Breast epithelium (tissue), 4 donors: ENCODE measurements around the gene TMEM233. TPM values are rescaled to one million over a fixed set of nuclear protein-coding genes. Genes with fewer than 3 reads are reported as not detected.

Experiments used
- DNase-seq, 2 donors: peaks; one replicate each; pipeline ENCODE4 v3.0.0-alpha.2; 2019; ENCODE audit warnings: low spot score in 2 of 2
- H3K27ac ChIP-seq, 2 donors: fragments of 200-600 bp; sonication (generic) in 1 of 2; one replicate each; pipeline ENCODE4 v1.5.1; 2016 to 2019; ENCODE audit warnings: mild to moderate bottlenecking in 1 of 2
- H3K27me3 ChIP-seq, 2 donors: fragments of 200-600 bp; sonication (generic) in 1 of 2; one replicate each; pipeline versions ENCODE4 v1.5.1 to v1.6.0; 2017 to 2019; ENCODE audit warnings: control low read depth in 1 of 2, mild to moderate bottlenecking in 1 of 2
- H3K36me3 ChIP-seq: fragments of 200-600 bp; one replicate; pipeline ENCODE4 v1.5.1; 2019
- H3K4me1 ChIP-seq, 2 donors: fragments of 200-600 bp; sonication (generic); one replicate each; pipeline ENCODE4 v1.5.1; 2016 to 2019; ENCODE audit warnings: control low read depth in 1 of 2
- H3K4me3 ChIP-seq, 3 donors: fragments of 200-600 bp; sonication (generic); 1 replicate in 2 of 3; 2 replicates in 1 of 3; pipeline ENCODE4 v1.5.1; 2016 to 2019; ENCODE audit warnings: mild to moderate bottlenecking in 3 of 3, moderate library complexity in 2 of 3
- H3K9me3 ChIP-seq, 2 donors: fragments of 200-600 bp; sonication (generic) in 1 of 2; one replicate each; pipeline ENCODE4 v1.5.1; 2016 to 2019; ENCODE audit warnings: control low read depth in 1 of 2
- POLR2A ChIP-seq: fragments of 450-650 bp; IDR thresholded peaks from one replicate; pipeline ENCODE4 v1.6.1; 2016; ENCODE audit warnings: antibody characterized with exemption, mild to moderate bottlenecking, moderate library complexity
- POLR2AphosphoS5 ChIP-seq, 3 donors: sonication (generic); formaldehyde crosslinking; IDR thresholded peaks; one replicate each; pipeline ENCODE4 v1.6.1; 2017; ENCODE audit warnings: antibody characterized with exemption in 3 of 3
- intact Hi-C: fragments of 100-400 bp; cut with DNase I; formaldehyde crosslinking; loops from one replicate; pipeline ENCODE4 v1.15.1; 2023; ENCODE audit warnings: low total_unique reads
- total RNA-seq, 3 donors: library from RNA; depleted of rRNA; stranded (reverse); fragments of >200 nt; gene quantifications; one replicate each; pipeline ENCODE4 v1.1.0, GENCODE V29; 2016
- TF ChIP-seq, protein P1 (sequence below), 3 donors: fragments of 450-650 bp; IDR thresholded peaks; one replicate each; pipeline ENCODE4 v1.5.1; 2016 to 2017; ENCODE audit warnings: antibody characterized with exemption in 3 of 3, mild to moderate bottlenecking in 3 of 3, moderate library complexity in 3 of 3

TMEM233 gene
- total RNA-seq, 3 donors from 2014 or later: 0.48 TPM; not detected in 2

DNA sequence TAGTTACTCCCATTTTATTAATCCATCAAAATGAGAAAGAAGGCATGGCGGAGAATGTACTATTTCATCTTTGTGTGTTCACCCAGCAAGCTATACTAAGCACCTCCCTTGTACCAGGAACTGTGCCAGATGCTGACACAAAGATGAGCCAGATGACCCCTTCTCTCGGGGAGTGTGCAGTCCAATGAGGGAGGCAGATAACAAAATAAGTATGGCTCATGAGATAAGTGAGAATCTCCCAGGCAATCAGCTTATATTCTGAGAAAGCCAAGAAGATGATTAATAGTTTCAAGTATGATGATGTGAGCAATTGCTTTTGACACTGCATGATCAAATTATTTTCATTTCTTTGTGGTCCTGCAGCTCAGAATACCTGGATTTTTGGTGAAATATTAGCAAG is 1.3 kb upstream of the TMEM233 start:
- TF ChIP-seq POLR2A (no peak), POLR2AphosphoS5 (IDR thresholded peaks at IDR 0.05) (no peak)
- TF ChIP-seq, protein P1, sequence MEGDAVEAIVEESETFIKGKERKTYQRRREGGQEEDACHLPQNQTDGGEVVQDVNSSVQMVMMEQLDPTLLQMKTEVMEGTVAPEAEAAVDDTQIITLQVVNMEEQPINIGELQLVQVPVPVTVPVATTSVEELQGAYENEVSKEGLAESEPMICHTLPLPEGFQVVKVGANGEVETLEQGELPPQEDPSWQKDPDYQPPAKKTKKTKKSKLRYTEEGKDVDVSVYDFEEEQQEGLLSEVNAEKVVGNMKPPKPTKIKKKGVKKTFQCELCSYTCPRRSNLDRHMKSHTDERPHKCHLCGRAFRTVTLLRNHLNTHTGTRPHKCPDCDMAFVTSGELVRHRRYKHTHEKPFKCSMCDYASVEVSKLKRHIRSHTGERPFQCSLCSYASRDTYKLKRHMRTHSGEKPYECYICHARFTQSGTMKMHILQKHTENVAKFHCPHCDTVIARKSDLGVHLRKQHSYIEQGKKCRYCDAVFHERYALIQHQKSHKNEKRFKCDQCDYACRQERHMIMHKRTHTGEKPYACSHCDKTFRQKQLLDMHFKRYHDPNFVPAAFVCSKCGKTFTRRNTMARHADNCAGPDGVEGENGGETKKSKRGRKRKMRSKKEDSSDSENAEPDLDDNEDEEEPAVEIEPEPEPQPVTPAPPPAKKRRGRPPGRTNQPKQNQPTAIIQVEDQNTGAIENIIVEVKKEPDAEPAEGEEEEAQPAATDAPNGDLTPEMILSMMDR (IDR thresholded peaks at IDR 0.05): no peak
- intact Hi-C loops: no loop called here

DNA sequence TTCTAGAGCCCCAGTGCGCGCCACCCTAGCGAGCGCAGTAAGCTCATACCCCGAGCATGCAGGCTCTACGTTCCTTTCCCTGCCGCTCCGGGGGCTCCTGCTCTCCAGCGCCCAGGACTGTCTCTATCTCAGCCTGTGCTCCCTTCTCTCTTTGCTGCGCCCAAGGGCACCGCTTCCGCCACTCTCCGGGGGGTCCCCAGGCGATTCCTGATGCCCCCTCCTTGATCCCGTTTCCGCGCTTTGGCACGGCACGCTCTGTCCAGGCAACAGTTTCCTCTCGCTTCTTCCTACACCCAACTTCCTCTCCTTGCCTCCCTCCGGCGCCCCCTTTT is 791 bp downstream of the TMEM233 start:
- intact Hi-C loops: no loop called here
- H3K27ac ChIP-seq: no peak overlapping the region
- H3K27me3 ChIP-seq: peaks cover 0 to 68% of the 10 kb centered on the region in 2 donors
- H3K36me3 ChIP-seq: no peaks in the 10 kb centered on the region
- no peaks in the 10 kb centered on the region for H3K9me3 ChIP-seq
- TF ChIP-seq POLR2A: no peak
- TF ChIP-seq POLR2AphosphoS5 (IDR thresholded peaks at IDR 0.05): no peak
- TF ChIP-seq, protein P1 (IDR thresholded peaks at IDR 0.05): no peak
- no peak for DNase-seq
- H3K4me3 ChIP-seq: peak overlapping the region; percentile 28 to 54 (median 48)
- H3K4me1 ChIP-seq: no peaks in the 10 kb centered on the region

More for the DNA sequence above, 1.3 kb upstream of the TMEM233 start:
- DNase-seq: no peak
- no peaks in the 10 kb centered on the region for H3K9me3 ChIP-seq
- no peaks in the 10 kb centered on the region for H3K4me1 ChIP-seq
- peaks cover 0 to 57% of the 10 kb centered on the region in 2 donors for H3K27me3 ChIP-seq
- H3K4me3 ChIP-seq: no peak overlapping the region
- no peaks in the 10 kb centered on the region for H3K36me3 ChIP-seq
- no peak overlapping the region for H3K27ac ChIP-seq

DNA sequence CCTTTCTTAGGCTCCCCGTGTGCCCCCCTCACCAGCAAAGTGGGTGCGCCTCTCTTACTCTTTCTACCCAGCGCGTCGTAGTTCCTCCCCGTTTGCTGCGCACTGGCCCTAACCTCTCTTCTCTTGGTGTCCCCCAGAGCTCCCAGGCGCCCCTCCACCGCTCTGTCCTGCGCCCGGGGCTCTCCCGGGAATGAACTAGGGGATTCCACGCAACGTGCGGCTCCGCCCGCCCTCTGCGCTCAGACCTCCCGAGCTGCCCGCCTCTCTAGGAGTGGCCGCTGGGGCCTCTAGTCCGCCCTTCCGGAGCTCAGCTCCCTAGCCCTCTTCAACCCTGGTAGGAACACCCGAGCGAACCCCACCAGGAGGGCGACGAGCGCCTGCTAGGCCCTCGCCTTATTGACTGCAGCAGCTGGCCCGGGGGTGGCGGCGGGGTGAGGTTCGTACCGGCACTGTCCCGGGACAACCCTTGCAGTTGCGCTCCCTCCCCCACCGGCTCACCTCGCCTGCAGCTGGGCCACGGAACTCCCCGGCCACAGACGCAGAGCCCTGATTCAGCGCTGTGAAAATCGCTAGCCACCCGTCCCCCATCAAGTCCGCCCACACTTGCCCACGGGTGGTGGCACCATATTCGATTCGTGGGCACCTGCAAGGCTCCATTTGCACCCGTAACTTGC is 1.3 kb downstream of the TMEM233 start:
- Histone ChIP-seq H3K4me3 (peak overlapping the region; percentile 28 to 54 (median 48)), H3K9me3 (no peaks in the 10 kb centered on the region), H3K36me3 (no peaks in the 10 kb centered on the region), H3K4me1 (no peaks in the 10 kb centered on the region), H3K27me3 (peaks cover 0 to 64% of the 10 kb centered on the region in 2 donors), H3K27ac (no peak overlapping the region)
- intact Hi-C loops: no loop called here
- TF ChIP-seq, protein P1 (IDR thresholded peaks at IDR 0.05): no peak
- TF ChIP-seq POLR2A (no peak), POLR2AphosphoS5 (IDR thresholded peaks at IDR 0.05) (no peak)
- no peak for DNase-seq

DNA sequence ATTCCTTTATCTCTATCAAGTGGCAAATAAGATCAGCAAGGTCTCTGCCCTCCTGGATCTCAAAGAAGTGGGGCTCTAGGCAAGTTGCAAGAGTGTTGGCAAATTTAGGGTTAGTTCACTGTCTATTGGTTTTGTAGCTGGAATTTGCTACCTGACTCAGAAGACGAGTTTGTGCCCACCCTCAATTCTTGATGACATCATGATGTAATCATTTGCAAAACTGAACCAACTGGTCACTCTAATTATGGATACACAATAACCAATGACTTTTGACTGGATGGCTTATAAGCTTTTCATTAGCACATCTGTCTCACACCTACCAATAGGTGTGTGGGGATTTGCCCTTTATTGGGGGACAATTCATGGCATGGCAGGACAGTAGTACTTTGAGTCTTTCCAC is 4.6 kb downstream of the TMEM233 start:
- no peak for DNase-seq
- no peaks in the 10 kb centered on the region for H3K9me3 ChIP-seq
- peaks cover 0 to 50% of the 10 kb centered on the region in 2 donors for H3K27me3 ChIP-seq
- no peaks in the 10 kb centered on the region for H3K36me3 ChIP-seq
- no peak overlapping the region for H3K4me3 ChIP-seq
- intact Hi-C loops: no loop called here
- TF ChIP-seq POLR2AphosphoS5 (IDR thresholded peaks at IDR 0.05) (no peak), POLR2A (no peak)
- TF ChIP-seq, protein P1 (IDR thresholded peaks at IDR 0.05): no peak
- no peak overlapping the region for H3K27ac ChIP-seq
- H3K4me1 ChIP-seq: no peaks in the 10 kb centered on the region

DNA sequence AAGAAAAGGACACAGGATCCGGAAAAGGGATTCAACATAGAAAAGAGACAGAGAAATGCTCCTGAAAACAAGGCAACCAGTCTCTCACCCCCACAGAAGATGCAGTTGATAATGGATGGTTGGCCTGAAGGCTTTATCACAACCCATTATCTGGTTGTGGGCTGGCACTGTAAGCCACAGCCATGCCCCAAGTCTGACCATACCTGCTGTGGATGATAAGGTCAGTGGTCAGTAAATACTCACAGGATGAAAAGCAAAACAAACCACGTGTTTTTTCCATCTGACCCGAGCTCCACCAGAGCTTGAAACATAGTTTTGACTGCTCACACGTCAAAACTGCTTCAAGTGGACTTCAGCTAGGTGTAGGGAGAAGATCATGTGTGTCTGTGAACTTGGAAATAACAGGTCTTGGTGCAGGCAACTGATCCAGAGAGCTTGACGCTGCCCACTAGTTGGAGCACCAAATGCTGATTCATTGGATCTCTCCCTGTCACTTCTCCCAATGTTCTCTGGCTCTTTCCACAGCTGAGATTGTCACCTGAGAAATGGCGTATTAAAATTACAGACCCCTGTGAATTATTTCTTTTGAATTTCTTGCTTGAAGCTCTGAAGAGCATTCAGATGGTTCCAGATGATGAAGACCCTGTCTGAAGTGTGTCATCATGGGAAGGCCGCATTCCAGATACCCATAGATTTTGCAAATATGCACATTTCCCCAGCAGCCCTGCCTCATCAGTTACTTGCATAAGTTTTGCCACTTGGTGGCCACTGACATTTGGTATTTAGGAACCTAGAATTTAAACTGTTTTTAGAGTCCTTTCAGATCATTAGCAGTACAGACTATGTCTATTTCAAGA is 8.5 kb downstream of the TMEM233 start:
- Histone ChIP-seq H3K36me3 (no peaks in the 10 kb centered on the region), H3K27me3 (peaks cover 0 to 13% of the 10 kb centered on the region in 2 donors), H3K27ac (no peak overlapping the region), H3K4me1 (no peaks in the 10 kb centered on the region), H3K4me3 (no peak overlapping the region), H3K9me3 (no peaks in the 10 kb centered on the region)
- DNase-seq: no peak
- intact Hi-C loops: no loop called here
- no peak for TF ChIP-seq POLR2A
- no peak for TF ChIP-seq POLR2AphosphoS5 (IDR thresholded peaks at IDR 0.05)
- TF ChIP-seq, protein P1 (IDR thresholded peaks at IDR 0.05): no peak
